Stimulated activated CD4-positive, alpha-beta T cell treated with anti-CD3 and anti-CD28 coated beads, Interleukin-1b, Interleukin-23, amount 100 ng/mL, for 24 hours (primary cell): ENCODE measurements around the gene MGAT3.

ENCODE experiments used
- DNase-seq, 4 experiments: peaks; one replicate each; pipeline ENCODE4 v3.0.0-alpha.2; 2020; ENCODE audit warnings: low read depth in 4 of 4, low spot score in 1 of 4

The MGAT3 gene

GRCh38 chr22:39428597-39429071, 28.2 kb upstream of the MGAT3 start:
- DNase-seq, result no peak

DNA sequence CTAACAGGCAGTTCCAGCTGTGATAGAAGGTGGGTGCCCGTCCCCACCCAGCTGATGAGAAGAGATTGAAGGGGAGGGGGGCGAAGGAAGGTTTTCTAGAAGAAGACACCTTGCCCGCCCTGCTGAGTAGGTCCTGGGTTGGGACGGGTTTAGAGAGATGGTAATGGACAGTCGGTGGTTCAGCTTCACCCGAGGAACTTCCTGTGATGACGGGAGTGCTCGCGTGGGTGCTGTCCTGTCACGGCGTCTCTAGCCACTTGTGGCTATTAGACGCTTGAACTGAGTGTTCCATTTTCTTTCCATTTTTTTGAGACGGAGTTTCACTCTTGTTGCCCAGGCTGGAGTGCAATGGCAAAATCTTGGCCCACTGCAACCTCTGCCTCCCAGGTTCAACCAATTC, 27.6 kb upstream of the MGAT3 start:
- DNase-seq, result no peak

- no peak for DNase-seq
These were observed 26.8 kb upstream of the MGAT3 start for GRCh38 chr22:39429916-39430575.

- no peak for DNase-seq
These were observed 26.1 kb upstream of the MGAT3 start for GRCh38 chr22:39430576-39431150.

GRCh38 chr22:39431216-39431801, 25.5 kb upstream of the MGAT3 start:
- no peak for DNase-seq

DNA sequence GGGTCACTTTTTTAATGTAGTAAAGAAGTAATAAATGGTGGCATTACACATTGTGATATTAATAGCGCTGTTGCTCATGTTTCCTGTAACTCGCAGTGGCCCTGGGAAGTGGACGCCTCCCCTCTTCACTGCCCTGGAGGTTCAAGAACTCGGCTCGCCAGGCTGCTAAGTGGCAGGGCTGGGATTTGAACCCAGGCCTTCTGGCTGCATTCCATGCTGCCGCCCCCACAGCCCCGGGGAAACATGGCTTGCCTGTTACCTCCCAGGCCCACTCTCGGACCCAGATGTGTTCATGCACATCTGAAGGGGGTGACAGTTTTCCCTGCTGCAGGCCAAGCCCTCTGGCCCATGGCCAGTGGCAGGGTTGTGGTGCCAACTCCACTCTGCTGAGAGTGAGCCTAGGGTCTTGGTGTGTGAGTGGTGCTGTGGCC, 25.0 kb upstream of the MGAT3 start:
- no peak for DNase-seq

DNA sequence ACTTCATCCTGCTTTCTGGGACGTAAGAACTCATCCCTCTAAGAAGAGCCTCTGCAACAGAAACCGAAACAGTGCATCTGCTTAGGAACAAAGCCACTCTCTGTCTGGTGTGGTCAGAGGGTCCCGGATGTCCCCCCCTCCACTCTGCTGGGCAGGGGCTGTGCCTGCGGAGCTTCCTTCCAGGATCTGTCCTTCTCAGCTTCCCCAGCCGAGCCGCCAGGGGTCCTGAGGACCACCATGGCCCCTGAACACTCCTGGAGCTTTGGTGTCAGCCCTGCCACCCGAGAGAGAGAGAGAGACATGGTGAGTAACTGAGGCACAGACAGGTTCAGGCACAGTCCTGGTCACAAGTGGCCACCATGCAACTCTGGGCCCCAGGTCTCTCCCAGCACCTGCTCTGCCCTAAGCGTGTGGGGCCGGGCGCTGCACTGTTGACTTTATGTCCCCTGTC, 24.4 kb upstream of the MGAT3 start:
- no peak for DNase-seq

DNA sequence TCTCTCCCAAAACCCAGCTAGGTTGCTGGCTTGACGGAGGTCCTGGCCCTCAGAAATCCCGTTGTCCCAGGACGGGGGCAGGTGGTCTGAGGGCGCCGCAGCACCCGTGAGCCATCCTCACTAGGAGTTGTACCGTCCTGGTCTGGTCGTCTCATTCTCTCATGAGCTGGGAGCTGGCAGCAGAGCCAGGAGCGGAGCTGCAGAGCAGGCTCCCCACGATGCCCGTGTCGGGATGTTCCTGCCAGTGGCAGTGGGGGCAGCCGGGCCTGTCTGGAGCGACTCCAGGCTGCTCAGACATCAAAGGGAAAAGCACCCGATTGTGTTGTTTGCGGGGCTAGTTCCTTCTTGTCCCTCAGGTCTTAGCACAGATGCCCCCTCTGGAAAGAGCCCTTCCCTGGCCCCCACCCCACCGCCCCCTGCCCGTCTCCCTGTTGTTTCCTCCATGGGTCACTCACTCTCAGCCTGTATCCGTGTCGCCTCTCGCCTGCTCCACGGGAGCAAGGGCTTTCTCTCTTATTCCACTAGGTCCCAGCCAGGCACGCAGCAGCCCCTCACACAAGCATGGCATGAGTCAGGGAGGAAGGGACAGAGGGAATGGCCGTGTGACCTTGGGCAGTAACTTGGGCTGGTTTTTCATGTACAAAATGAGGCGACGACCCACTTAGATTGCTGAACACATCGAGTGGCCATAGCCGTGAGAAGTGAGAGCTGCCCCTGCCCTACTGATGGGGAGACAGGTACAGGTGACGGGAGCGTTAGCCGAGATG, 23.2 kb upstream of the MGAT3 start:
- no peak for DNase-seq

DNA sequence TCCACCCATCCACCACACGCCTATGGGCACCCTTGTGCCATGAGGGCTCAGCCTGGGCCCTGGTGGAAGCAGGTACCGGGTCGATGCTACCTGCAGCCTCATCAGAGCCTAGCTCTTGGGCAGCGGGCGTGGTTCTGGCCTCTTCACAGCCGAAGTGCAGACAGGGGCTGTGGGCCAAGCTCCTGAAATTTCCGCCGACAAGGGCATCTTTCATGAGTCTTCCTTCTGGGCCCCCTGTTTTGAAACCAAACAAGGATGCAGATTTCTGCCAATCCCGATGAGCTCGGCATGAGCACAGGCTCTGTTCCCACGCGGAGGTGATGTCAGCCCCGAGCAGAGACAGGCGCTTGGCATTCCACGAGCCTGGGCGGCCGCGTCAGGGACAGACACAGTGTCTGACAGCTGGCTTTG, 22.6 kb upstream of the MGAT3 start:
- no peak for DNase-seq

GRCh38 chr22:39434721-39435120, 22.1 kb upstream of the MGAT3 start:
- no peak for DNase-seq

DNA sequence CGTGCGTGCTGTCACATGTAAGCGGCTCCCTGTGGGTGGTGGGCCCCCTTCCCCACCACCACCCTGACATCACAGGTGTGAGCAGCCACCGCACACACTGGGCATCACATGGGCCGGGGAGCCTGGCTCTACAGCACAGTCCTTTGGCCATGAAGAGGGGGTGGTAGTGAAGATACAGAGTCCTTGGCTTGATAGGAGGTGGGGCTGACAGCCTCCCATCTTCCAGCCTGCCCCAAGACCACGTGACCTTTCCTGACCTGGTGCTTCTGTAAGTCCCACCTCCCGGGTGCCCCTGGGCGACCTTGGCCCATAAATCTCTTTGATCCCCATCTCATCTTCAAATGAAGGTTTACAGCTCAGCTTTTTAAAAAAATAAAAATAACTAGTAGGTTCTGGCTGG, 21.2 kb upstream of the MGAT3 start:
- DNase-seq, result no peak

GRCh38 chr22:39437791-39438704, 18.8 kb upstream of the MGAT3 start:
- no peak for DNase-seq

- no peak for DNase-seq
These were observed 17.6 kb upstream of the MGAT3 start for GRCh38 chr22:39439170-39439569.

DNA sequence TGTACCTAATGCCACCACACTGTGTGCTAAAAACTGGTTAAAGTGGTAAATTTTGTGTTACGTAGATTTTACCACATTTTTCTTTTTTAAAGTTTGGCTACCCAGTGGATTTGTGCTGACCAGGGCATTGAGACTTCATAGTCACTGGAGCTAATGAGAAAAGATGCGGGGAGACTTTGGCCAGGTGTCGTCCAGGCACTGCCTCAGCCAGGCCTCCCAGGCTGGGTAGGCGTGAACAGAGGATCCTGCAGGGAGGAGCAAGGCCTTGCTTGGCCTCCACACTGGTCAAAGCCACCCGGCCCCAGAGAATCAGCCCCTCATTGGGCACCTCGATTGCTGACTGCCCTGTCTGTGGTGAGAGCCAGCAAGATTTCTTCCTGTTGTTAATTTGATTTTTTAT, 13.4 kb upstream of the MGAT3 start:
- no peak for DNase-seq

GRCh38 chr22:39444247-39444800, 12.5 kb upstream of the MGAT3 start:
- DNase-seq, result no peak

DNA sequence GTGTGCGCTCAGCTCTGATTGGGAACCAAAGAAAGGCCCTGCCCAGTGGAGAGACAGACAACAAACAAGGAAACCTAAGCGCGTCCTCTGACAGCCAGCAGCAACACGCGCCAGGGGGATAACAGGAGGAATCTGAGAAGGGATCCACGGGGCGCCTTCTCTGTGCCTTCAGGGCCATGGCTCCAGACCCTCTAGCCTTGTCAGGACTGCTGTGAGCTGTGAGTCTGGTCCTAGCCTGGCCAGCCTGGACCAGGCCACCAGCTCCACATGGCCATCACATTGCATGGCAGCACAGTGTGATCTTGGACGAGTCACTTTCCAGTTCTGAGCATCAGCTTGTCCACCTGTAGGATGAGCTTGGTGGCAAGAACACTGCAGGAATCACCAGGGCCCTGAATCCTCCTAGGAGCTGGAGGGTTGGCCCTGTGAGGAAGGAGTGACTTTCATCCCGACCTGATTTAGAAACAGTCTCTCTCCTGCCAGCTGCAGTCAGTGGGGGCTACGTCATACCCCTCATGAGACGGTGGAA, 11.8 kb upstream of the MGAT3 start:
- no peak for DNase-seq

DNA sequence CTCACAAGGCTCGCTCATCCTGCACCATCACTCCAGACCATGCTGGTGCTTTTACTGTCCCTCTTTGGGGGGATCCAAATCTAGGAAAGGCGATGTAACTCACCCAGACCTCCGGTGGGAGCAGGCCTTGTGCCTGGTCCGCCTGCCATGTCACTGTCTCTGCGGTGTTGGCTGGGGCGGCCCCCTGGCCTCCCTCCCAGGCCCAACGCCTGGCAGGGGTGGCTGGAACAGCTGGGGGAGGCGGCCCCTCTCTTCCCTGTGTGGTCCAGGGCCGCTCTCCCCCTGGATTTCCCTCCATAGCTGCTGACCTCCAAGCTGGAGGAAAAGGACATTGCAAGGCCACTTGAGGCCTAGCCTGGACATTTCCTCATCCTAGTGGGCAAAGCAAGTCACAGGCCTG, 11.1 kb upstream of the MGAT3 start:
- DNase-seq, result no peak

DNA sequence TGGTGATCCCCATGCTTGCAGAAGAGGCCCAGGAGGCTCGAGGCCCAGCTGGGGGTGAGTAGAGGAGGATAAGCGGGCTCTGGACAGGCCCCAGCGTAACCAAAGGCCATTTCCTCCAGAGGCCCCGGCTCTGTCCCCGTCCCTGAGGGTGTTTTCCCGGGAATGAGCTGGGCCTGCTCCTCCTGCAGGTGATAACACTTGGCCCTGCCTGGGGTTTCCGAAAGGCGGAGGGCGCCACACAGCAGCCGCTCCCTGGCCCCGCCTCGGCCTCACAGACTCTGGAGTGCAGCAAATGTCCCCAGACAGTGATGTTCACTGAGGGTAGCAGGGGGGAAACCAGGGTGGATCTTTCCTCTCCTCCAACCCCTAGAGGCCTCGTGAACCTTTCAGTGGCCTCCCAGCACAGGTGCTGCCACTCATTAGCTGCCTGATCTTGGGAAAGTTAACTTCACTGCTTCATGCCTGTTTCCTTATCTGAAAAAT, 10.5 kb upstream of the MGAT3 start:
- DNase-seq, result no peak

DNA sequence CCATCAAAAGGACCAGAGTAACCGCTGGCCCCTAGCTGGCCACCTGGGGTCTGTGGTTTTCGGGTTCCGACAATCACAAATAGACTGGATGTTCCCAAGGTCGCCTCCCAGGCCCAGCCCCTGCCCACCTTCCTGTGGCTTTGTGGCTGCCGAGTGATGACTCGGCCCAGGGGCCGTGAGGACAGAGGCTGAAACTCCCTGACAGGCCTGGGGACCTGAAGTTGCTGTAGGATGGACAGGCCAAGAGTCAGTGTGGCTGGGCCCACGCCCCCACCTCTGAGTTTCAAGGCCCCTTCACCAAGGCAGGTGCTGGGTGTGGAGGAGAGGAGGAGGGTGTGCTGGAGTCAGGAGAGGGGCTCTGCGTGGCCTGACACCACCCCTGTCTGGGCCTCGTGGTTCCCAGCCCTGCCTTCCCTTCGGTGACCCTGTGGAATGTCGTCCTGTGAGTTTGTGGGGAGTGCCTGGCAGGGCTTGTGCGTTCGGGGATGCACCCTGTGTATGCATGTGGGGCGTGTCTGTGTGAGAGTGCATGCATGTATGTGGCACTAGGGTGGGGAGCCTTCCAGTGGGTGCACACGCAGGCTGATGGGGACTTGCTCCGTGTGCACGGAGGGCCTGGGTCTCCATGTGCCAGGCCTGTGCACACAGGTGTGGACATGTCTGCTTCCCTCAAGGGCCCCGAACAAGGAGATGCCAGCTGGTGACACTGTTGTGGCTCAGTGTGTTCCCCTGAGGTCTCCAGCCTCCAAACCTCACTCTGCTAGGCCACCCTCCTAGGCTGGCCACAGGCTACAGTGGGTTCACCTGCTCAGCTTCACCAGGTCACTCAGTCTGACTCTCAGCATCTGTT, 8.4 kb upstream of the MGAT3 start:
- DNase-seq, result no peak
